K562 (cell line): ENCODE data around the gene CTBP2. TPM values are rescaled to one million over a fixed set of nuclear protein-coding genes. Genes with fewer than 3 reads are reported as not detected.

Experiments used
- ATAC-seq: fragments of 200-7000 bp; cut with Tn5 transposase; 3 replicates; pipeline ENCODE4 v1.9.1; 2020; ENCODE audit warnings: moderate library complexity
- BruUV-seq: library from RNA; stranded (reverse); fragments of 400-500 nt; replicated peaks from 2 replicates; lab custom pipeline; 2021; lab: Mats Ljungman, UMichigan
- CTCF ChIA-PET: fragments of 300-600 bp; formaldehyde crosslinking; extraction: SDS; loops from one replicate; lab custom pipeline; 2021; ENCODE audit warnings: low intra/inter-chr PET ratio; lab: Yijun Ruan, JAX
- POLR2A ChIA-PET: fragments of 300-600, 350-650 bp; sonication (Branson Sonifier 250); formaldehyde crosslinking; extraction: SDS; loops from one replicate; lab custom pipeline; 2021; ENCODE audit warnings: antibody characterized with exemption, inconsistent platforms; lab: Yijun Ruan, JAX
- DNase-seq, 4 experiments: peaks; one replicate each; pipeline versions ENCODE4 v3.0.0 to v3.0.0-alpha.2; 2011 to 2018; ENCODE audit warnings: low spot score in 3 of 4, mixed read lengths in 3 of 4; ENCODE audit errors: extremely low read depth in 1 of 4
- FAIRE-seq: peaks from 2 replicates; lab custom pipeline; 2011; peaks lifted over from hg19 to GRCh38; lab: Jason Lieb, UNC
- H2AFZ ChIP-seq: 2 replicates; pipeline ENCODE4 v1.6.0; 2011; ENCODE audit warnings: low read depth, low read length, control low read depth, inconsistent platforms
- H3K27ac ChIP-seq: fragments of 200-600 bp; 3 replicates; pipeline ENCODE4 v1.8.0; 2011; ENCODE audit warnings: low read depth, mild to moderate bottlenecking, control low read depth, inconsistent platforms, low read length, moderate library complexity, mixed read lengths; ENCODE audit errors: extremely low read depth
- H3K27me3 ChIP-seq, 2 experiments: fragments of 300-600 bp in 1 of 2; 2 replicates in 1 of 2; 3 replicates in 1 of 2; pipeline versions ENCODE4 v1.6.0 to v1.8.0; 2011; ENCODE audit warnings: inconsistent platforms in 2 of 2, low read length in 2 of 2, mild to moderate bottlenecking in 1 of 2, mixed read lengths in 1 of 2, moderate library complexity in 1 of 2; ENCODE audit not compliant: control insufficient read depth in 2 of 2, insufficient read depth in 2 of 2
- H3K36me3 ChIP-seq: fragments of 300-600 bp; 3 replicates; pipeline ENCODE4 v1.8.0; 2011; ENCODE audit warnings: mild to moderate bottlenecking, low read length, inconsistent platforms; ENCODE audit not compliant: control insufficient read depth, insufficient read depth
- H3K4me1 ChIP-seq, 2 experiments: fragments of 200-600 bp in 1 of 2; replicated peaks in 1 of 2; 2 replicates in 1 of 2; 3 replicates in 1 of 2; pipeline versions ENCODE4 v1.5.1 to v1.8.0; 2011; ENCODE audit warnings: inconsistent platforms in 2 of 2, low read length in 2 of 2, mild to moderate bottlenecking in 1 of 2, mixed read lengths in 1 of 2, moderate library complexity in 1 of 2; ENCODE audit not compliant: control insufficient read depth in 2 of 2, insufficient read depth in 2 of 2
- H3K4me2 ChIP-seq: 2 replicates; pipeline ENCODE4 v1.6.1; 2011; ENCODE audit warnings: low read length, control low read depth, inconsistent platforms, mixed read lengths; ENCODE audit not compliant: insufficient read depth
- H3K4me3 ChIP-seq: fragments of 200-600 bp; sonication (generic), shearing (Covaris generic); 2 replicates; pipeline ENCODE4 v1.5.1; 2016; ENCODE audit warnings: control low read depth, inconsistent platforms
- H3K79me2 ChIP-seq: fragments of 200-600 bp; 3 replicates; pipeline ENCODE4 v1.8.0; 2011; ENCODE audit warnings: low read length, inconsistent platforms; ENCODE audit not compliant: control insufficient read depth, insufficient read depth
- H3K9ac ChIP-seq, 2 experiments: 2 replicates each; pipeline versions ENCODE4 v1.6.0 to v1.6.1; 2011; ENCODE audit warnings: low read depth in 2 of 2, low read length in 2 of 2, control low read depth in 1 of 2, inconsistent platforms in 1 of 2, mild to moderate bottlenecking in 1 of 2, mixed read lengths in 1 of 2; ENCODE audit not compliant: insufficient read depth in 1 of 2
- H3K9me1 ChIP-seq: one replicate; pipeline ENCODE4 v1.6.0; 2011; ENCODE audit warnings: inconsistent platforms, mild to moderate bottlenecking, low read length, moderate library complexity; ENCODE audit not compliant: control insufficient read depth, insufficient read depth
- H3K9me3 ChIP-seq: replicated peaks from 2 replicates; pipeline ENCODE4 v1.5.1; 2011; ENCODE audit warnings: low read depth, low read length, inconsistent platforms; ENCODE audit not compliant: control insufficient read depth, insufficient read depth
- H4K20me1 ChIP-seq: replicated peaks from 2 replicates; pipeline ENCODE4 v1.6.1; 2011; ENCODE audit warnings: low read length, inconsistent platforms, mixed read lengths; ENCODE audit not compliant: control insufficient read depth, insufficient read depth
- CHD1 ChIP-seq: fragments of 200-600 bp; sonication (generic); IDR thresholded peaks from one replicate; pipeline ENCODE4 v1.6.1; 2012; ENCODE audit warnings: mild to moderate bottlenecking, moderate library complexity, low read length, inconsistent platforms
- KAT2B ChIP-seq: IDR thresholded peaks from one replicate; pipeline ENCODE4 v1.6.1; 2012; ENCODE audit warnings: low read depth, mild to moderate bottlenecking, control low read depth, inconsistent platforms, low read length, moderate library complexity
- MCM2 ChIP-seq: fragments of 450-650 bp; IDR thresholded peaks from 2 replicates; pipeline ENCODE4 v1.6.1; 2017; ENCODE audit warnings: low read depth, mild to moderate bottlenecking
- NBN ChIP-seq: fragments of 450-650 bp; IDR thresholded peaks from 2 replicates; pipeline ENCODE4 v1.6.1; 2016; ENCODE audit warnings: low read depth, mild to moderate bottlenecking
- NRF1 ChIP-seq, 2 experiments: fragments of 450-650 bp; IDR thresholded peaks in 1 of 2; conservative IDR thresholded peaks in 1 of 2; 2 replicates each; pipeline ENCODE4 v1.6.1; 2014; ENCODE audit warnings: mild to moderate bottlenecking in 2 of 2
- RBM17 ChIP-seq: fragments of 200-400 bp; formaldehyde crosslinking; IDR thresholded peaks from 2 replicates; pipeline ENCODE4 v1.6.1; 2017; ENCODE audit warnings: low read depth, mild to moderate bottlenecking, low read length, borderline replicate concordance
- SMARCB1 ChIP-seq: IDR thresholded peaks from 2 replicates; pipeline ENCODE4 v1.6.1; 2011; ENCODE audit warnings: improper control_type of control experiment, low read depth; ENCODE audit not compliant: insufficient read length
- TCF3 ChIP-seq: sonication (generic); formaldehyde crosslinking; IDR thresholded peaks from 2 replicates; pipeline ENCODE4 v1.4.0; 2020; ENCODE audit warnings: mild to moderate bottlenecking, missing genetic modification reagents
- WGBS: fragments of 100-300 bp; shearing (Covaris generic); methylation state at CpG from one replicate; pipeline ENCODE4 v1.1.6; 2016; ENCODE audit warnings: low coverage, mixed read lengths; ENCODE audit not compliant: insufficient coverage; ENCODE audit errors: missing lambda C conversion rate; 5-methylcytosine and 5-hydroxymethylcytosine counted together
- in situ Hi-C: fragments of 300-500 bp; cut with MboI; formaldehyde crosslinking; loops from 4 replicates; pipeline ENCODE4 v1.15.0; 2018; ENCODE audit warnings: inconsistent platforms, mixed read lengths
- intact Hi-C: fragments of 100-400 bp; cut with micrococcal nuclease; formaldehyde crosslinking; loops from 2 replicates; pipeline ENCODE4 v1.14.2; 2022
- polyA plus RNA-seq, 8 experiments: library from polyadenylated mRNA; depleted of rRNA in 4 of 8; stranded (reverse) in 5 of 8; unstranded in 3 of 8; fragments of >200 nt; fragmentation: Nextera tagmentation in 2 of 8; fragmentation: Illumina TruSeq in 1 of 8; extraction: Ambion mirVana in 2 of 8; extraction: Trizol in 1 of 8; gene quantifications; 2 replicates each; pipeline versions ENCODE4 v1.2.1 to v1.2.3, GENCODE V29; 2011 to 2014; ENCODE audit warnings: inconsistent platforms in 1 of 8, missing spikeins in 1 of 8
- total RNA-seq, 7 experiments: library from RNA; depleted of rRNA in 6 of 7; stranded (reverse); fragments of >200 nt in 6 of 7; fragmentation: Illumina TruSeq in 2 of 7; extraction: Trizol in 2 of 7; gene quantifications; 2 replicates each; pipeline versions ENCODE4 v1.2.1 to v1.2.3, GENCODE V29; 2011 to 2021; ENCODE audit warnings: low replicate concordance in 1 of 7
- TF ChIP-seq, protein P1 (sequence below): fragments of 250-450 bp; sonication (Bioruptor Pico); IDR thresholded peaks from 2 replicates; pipeline ENCODE4 v1.4.0; 2020
- TF ChIP-seq, protein P2 (sequence below): conservative IDR thresholded peaks from 2 replicates; pipeline ENCODE4 v1.6.1; 2011; ENCODE audit warnings: low read depth, mild to moderate bottlenecking, low read length; ENCODE audit not compliant: control insufficient read depth

Gene CTBP2
- total and polyA plus RNA-seq, 9 of the 15 experiments (the other 6 are each of a cell fraction or from before 2014, with no cell fraction given), result 1.3 to 8.8 (median 5.1) TPM

DNA sequence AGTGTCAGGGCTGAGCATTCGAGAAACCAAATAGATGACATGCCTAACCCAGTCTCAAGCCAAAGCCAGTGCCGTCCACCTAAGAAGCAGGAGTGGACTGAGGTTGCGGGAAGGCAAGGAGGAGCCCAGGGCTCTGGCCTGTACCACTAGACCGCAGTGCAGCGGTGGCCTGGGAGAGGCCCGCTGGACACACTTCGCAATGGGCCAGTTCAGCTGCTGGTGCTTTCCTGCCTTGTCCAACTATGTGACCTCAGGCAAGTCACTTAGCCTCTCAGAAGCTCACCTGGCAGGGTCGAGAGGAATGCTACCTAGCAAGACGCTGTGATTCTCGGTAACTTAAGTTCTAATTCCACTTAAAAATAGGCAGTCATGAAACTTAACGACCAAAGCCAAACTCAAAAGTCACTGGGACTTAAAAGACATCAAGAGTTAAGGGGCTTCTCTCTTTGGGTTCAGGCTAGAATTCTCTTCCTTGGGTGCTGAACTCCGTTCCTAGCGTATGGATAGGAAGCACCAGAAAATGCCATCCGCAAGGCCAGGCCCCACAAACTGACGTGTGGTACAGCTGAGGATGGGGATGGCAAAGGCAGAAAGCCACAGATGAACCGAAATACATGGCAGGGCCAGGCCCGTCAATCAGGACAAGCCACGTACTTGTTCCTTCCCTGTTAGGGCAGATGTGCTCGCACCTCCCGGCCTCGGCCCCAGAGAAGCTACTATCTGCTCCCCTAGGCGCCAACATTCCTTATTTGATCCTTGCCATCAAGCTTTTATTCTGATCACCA lies 34.2 kb downstream of the CTBP2 start (continued):
- TF ChIP-seq, protein P1, sequence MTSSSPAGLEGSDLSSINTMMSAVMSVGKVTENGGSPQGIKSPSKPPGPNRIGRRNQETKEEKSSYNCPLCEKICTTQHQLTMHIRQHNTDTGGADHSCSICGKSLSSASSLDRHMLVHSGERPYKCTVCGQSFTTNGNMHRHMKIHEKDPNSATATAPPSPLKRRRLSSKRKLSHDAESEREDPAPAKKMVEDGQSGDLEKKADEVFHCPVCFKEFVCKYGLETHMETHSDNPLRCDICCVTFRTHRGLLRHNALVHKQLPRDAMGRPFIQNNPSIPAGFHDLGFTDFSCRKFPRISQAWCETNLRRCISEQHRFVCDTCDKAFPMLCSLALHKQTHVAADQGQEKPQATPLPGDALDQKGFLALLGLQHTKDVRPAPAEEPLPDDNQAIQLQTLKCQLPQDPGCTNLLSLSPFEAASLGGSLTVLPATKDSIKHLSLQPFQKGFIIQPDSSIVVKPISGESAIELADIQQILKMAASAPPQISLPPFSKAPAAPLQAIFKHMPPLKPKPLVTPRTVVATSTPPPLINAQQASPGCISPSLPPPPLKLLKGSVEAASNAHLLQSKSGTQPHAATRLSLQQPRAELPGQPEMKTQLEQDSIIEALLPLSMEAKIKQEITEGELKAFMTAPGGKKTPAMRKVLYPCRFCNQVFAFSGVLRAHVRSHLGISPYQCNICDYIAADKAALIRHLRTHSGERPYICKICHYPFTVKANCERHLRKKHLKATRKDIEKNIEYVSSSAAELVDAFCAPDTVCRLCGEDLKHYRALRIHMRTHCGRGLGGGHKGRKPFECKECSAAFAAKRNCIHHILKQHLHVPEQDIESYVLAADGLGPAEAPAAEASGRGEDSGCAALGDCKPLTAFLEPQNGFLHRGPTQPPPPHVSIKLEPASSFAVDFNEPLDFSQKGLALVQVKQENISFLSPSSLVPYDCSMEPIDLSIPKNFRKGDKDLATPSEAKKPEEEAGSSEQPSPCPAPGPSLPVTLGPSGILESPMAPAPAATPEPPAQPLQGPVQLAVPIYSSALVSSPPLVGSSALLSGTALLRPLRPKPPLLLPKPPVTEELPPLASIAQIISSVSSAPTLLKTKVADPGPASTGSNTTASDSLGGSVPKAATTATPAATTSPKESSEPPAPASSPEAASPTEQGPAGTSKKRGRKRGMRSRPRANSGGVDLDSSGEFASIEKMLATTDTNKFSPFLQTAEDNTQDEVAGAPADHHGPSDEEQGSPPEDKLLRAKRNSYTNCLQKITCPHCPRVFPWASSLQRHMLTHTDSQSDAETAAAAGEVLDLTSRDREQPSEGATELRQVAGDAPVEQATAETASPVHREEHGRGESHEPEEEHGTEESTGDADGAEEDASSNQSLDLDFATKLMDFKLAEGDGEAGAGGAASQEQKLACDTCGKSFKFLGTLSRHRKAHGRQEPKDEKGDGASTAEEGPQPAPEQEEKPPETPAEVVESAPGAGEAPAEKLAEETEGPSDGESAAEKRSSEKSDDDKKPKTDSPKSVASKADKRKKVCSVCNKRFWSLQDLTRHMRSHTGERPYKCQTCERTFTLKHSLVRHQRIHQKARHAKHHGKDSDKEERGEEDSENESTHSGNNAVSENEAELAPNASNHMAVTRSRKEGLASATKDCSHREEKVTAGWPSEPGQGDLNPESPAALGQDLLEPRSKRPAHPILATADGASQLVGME, result no peak

DNA sequence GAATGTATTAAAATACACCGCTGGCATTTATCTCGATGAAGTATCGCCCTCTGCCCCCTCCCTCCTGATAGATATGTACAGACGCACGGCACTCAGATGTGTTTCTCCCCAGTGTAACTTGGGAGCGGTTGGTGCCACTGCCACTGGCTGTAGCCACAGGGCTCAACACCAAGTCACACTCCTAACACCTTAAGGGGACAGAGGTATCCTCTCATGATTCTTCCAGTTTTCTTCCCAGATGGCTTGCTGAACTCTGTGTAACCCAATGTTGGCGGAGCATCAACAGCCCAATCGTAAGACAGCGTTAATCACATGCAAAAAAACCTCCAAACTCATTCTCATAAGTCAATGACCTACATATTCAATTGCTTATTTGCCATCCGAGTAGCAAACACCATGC lies 35.5 kb downstream of the CTBP2 start:
- no peak overlapping the region for H3K4me2 ChIP-seq
- WGBS, result 65% methylated on average over 9 of the region's 10 CpGs
- H3K9ac ChIP-seq, result no peak overlapping the region
- peaks cover 8% of the 10 kb centered on the region in 2 experiments; a peak in 3 of 5 replicates for H3K4me1 ChIP-seq
- no TSS peak for BruUV-seq
- no peak overlapping the region for H2AFZ ChIP-seq
- H3K79me2 ChIP-seq, result peaks cover 99% of the 10 kb centered on the region
- in situ Hi-C loops, result no loop called here
- TF ChIP-seq SMARCB1 (no peak), MCM2 (no peak), NRF1 (conservative IDR thresholded peaks at IDR 0.05 in 1 of 2, IDR thresholded peaks at IDR 0.05 in 1 of 2) (no peak), TCF3 (CRISPR knock-in tag) (no peak), NBN (no peak), KAT2B (no peak), CHD1 (no peak), RBM17 (no peak)
- TF ChIP-seq, protein P2, sequence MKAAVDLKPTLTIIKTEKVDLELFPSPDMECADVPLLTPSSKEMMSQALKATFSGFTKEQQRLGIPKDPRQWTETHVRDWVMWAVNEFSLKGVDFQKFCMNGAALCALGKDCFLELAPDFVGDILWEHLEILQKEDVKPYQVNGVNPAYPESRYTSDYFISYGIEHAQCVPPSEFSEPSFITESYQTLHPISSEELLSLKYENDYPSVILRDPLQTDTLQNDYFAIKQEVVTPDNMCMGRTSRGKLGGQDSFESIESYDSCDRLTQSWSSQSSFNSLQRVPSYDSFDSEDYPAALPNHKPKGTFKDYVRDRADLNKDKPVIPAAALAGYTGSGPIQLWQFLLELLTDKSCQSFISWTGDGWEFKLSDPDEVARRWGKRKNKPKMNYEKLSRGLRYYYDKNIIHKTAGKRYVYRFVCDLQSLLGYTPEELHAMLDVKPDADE, result no peak
- no peaks in the 10 kb centered on the region for H3K9me3 ChIP-seq
- no peak overlapping the region for H3K4me3 ChIP-seq
- H3K27me3 ChIP-seq, result no peaks in the 10 kb centered on the region
- FAIRE-seq (no peak), ATAC-seq (no peak), DNase-seq (no peak)
- intact Hi-C loops, result no loop called here
- no peak overlapping the region for H3K27ac ChIP-seq
- H3K36me3 ChIP-seq, result peaks cover 37% of the 10 kb centered on the region; the same call in 2 of the 3 replicates
- H3K9me1 ChIP-seq, result peaks cover 11% of the 10 kb centered on the region
- ChIA-PET POLR2A (no interaction called here), CTCF (no interaction called here)
- peaks cover 40% of the 10 kb centered on the region for H4K20me1 ChIP-seq
